Naive thymus-derived CD4-positive, alpha-beta T cell (primary cell): ENCODE measurements around the gene OSBPL5. TPM values are rescaled to one million over a fixed set of nuclear protein-coding genes. Genes with fewer than 3 reads are reported as not detected.

Experiments
- ATAC-seq: fragments of 150-1000 bp; cut with Tn5 transposase; 2 replicates; pipeline ENCODE4 v1.10.0; 2021; ENCODE audit warnings: mild to moderate bottlenecking, moderate library complexity
- CTCF ChIA-PET: fragments of 350-600 bp; sonication (Branson Sonifier 250); formaldehyde crosslinking; loops from one replicate; lab custom pipeline; 2021; ENCODE audit warnings: antibody characterized with exemption; lab: Charles Lee
- POLR2A ChIA-PET: fragments of 350-600 bp; sonication (Branson Sonifier 250); formaldehyde crosslinking; loops from one replicate; lab custom pipeline; 2021; ENCODE audit warnings: antibody characterized with exemption, inconsistent platforms; lab: Charles Lee
- DNase-seq, 9 donors: peaks; one replicate each; pipeline versions ENCODE4 v3.0.0 to v3.0.0-alpha.2; 2020 to 2022; ENCODE audit warnings: mixed read lengths in 1 of 9
- H3K27ac ChIP-seq: one replicate; pipeline ENCODE4 v1.7.0; 2013; ENCODE audit warnings: mild to moderate bottlenecking, low read depth, low read length, moderate library complexity
- H3K27me3 ChIP-seq, 2 donors: one replicate each; pipeline ENCODE4 v1.7.0; 2013; ENCODE audit warnings: low read length in 2 of 2, mild to moderate bottlenecking in 2 of 2, moderate library complexity in 2 of 2; ENCODE audit not compliant: control insufficient read depth in 2 of 2, insufficient read depth in 2 of 2
- H3K36me3 ChIP-seq, 3 experiments: 1 replicate in 2 of 3; 2 replicates in 1 of 3; pipeline ENCODE4 v1.7.0; 2013; ENCODE audit warnings: low read length in 3 of 3, mild to moderate bottlenecking in 3 of 3, moderate library complexity in 1 of 3; ENCODE audit not compliant: insufficient read depth in 3 of 3, control insufficient read depth in 2 of 3
- H3K4me1 ChIP-seq, 2 donors: one replicate each; pipeline ENCODE4 v1.7.0; 2013; ENCODE audit warnings: low read length in 2 of 2, mild to moderate bottlenecking in 2 of 2, moderate library complexity in 1 of 2; ENCODE audit not compliant: control insufficient read depth in 2 of 2, insufficient read depth in 2 of 2
- H3K4me3 ChIP-seq: 2 replicates; pipeline ENCODE4 v1.7.0; 2013; ENCODE audit warnings: mild to moderate bottlenecking, low read length
- H3K9me3 ChIP-seq, 3 experiments: 1 replicate in 2 of 3; 2 replicates in 1 of 3; pipeline ENCODE4 v1.7.0; 2013; ENCODE audit warnings: low read length in 3 of 3; ENCODE audit not compliant: control insufficient read depth in 2 of 3
- H3K27ac Mint-ChIP-seq, 9 donors: one replicate each; pipeline ENCODE4 v1.8.0; 2020 to 2022; ENCODE audit warnings: mixed read lengths in 9 of 9, mild to moderate bottlenecking in 8 of 9, moderate library complexity in 5 of 9, inconsistent platforms in 2 of 9
- H3K27me3 Mint-ChIP-seq, 5 donors: one replicate each; pipeline ENCODE4 v1.8.0; 2021 to 2022; ENCODE audit warnings: mixed read lengths in 5 of 5, mild to moderate bottlenecking in 1 of 5
- H3K36me3 Mint-ChIP-seq, 5 donors: one replicate each; pipeline ENCODE4 v1.8.0; 2020 to 2022; ENCODE audit warnings: mixed read lengths in 5 of 5, mild to moderate bottlenecking in 3 of 5, inconsistent platforms in 1 of 5
- H3K4me1 Mint-ChIP-seq, 7 donors: one replicate each; pipeline ENCODE4 v1.8.0; 2020 to 2022; ENCODE audit warnings: mixed read lengths in 7 of 7, mild to moderate bottlenecking in 3 of 7, inconsistent platforms in 1 of 7
- H3K4me3 Mint-ChIP-seq, 10 donors: one replicate each; pipeline ENCODE4 v1.8.0; 2020 to 2022; ENCODE audit warnings: mild to moderate bottlenecking in 10 of 10, mixed read lengths in 10 of 10, moderate library complexity in 6 of 10, inconsistent platforms in 2 of 10
- H3K9me3 Mint-ChIP-seq, 11 donors: one replicate each; pipeline ENCODE4 v1.8.0; 2020 to 2022; ENCODE audit warnings: mixed read lengths in 11 of 11, mild to moderate bottlenecking in 4 of 11, inconsistent platforms in 1 of 11, moderate library complexity in 1 of 11
- intact Hi-C, 2 donors: fragments of 100-400 bp; cut with micrococcal nuclease; formaldehyde crosslinking; loops; one replicate each; pipeline ENCODE4 v1.15.1; 2023
- polyA plus RNA-seq, 2 donors: library from polyadenylated mRNA; unstranded; fragments of 300-500 nt; fragmentation: Illumina TruSeq; gene quantifications; one replicate each; pipeline ENCODE4 v1.2.3, GENCODE V29; 2021
- total RNA-seq, 6 experiments: library from RNA in 5 of 6; stranded (reverse) in 5 of 6; gene quantifications; 1 replicate in 5 of 6; 2 replicates in 1 of 6; pipeline ENCODE4 v1.2.3 and lab custom pipeline; 2021 to 2026

The OSBPL5 gene
- total and polyA plus RNA-seq, 7 experiments from 2014 or later: 0.51 to 76.7 (median 5.5) TPM

GRCh38 chr11:3180869-3181268 is 15.8 kb upstream of the OSBPL5 start:
- Histone ChIP-seq H3K4me3 (no peak overlapping the region), H3K27ac (no peak overlapping the region), H3K4me1 (no peaks in the 10 kb centered on the region), H3K36me3 (no peaks in the 10 kb centered on the region), H3K27me3 (no peaks in the 10 kb centered on the region), H3K9me3 (peaks cover 0 to 5% (median 0%) of the 10 kb centered on the region in 3 experiments)
- intact Hi-C loops: no loop called here
- H3K4me1 Mint-ChIP-seq: no peaks in the 10 kb centered on the region
- peaks cover 2 to 16% (median 8%) of the 10 kb centered on the region in 11 donors for H3K9me3 Mint-ChIP-seq
- peaks cover 0 to 1% (median 0%) of the 10 kb centered on the region in 5 donors for H3K36me3 Mint-ChIP-seq
- ChIA-PET POLR2A (no interaction called here), CTCF (no interaction called here)
- H3K4me3 Mint-ChIP-seq: no peak overlapping the region
- H3K27ac Mint-ChIP-seq: no peak overlapping the region
- peaks cover 0 to 15% (median 2%) of the 10 kb centered on the region in 5 donors for H3K27me3 Mint-ChIP-seq
- no peak for DNase-seq
- no peak for ATAC-seq

- Mint-ChIP-seq H3K4me1 (no peaks in the 10 kb centered on the region), H3K4me3 (no peak overlapping the region), H3K27me3 (peaks cover 0 to 21% (median 7%) of the 10 kb centered on the region in 5 donors), H3K36me3 (peaks cover 0 to 6% (median 0%) of the 10 kb centered on the region in 5 donors), H3K27ac (no peak overlapping the region), H3K9me3 (peaks cover 7 to 21% (median 12%) of the 10 kb centered on the region in 11 donors)
- Histone ChIP-seq H3K4me3 (no peak overlapping the region), H3K9me3 (peaks cover 0 to 5% (median 0%) of the 10 kb centered on the region in 3 experiments), H3K27me3 (no peaks in the 10 kb centered on the region), H3K36me3 (no peaks in the 10 kb centered on the region), H3K4me1 (no peaks in the 10 kb centered on the region), H3K27ac (no peak overlapping the region)
- ChIA-PET POLR2A (no interaction called here), CTCF (no interaction called here)
- intact Hi-C loops: no loop called here
- DNase-seq (no peak), ATAC-seq (no peak)
Measured at GRCh38 chr11:3178349-3178748, 13.2 kb upstream of the OSBPL5 start.

GRCh38 chr11:3177931-3178330 is 12.8 kb upstream of the OSBPL5 start:
- ChIA-PET POLR2A (no interaction called here), CTCF (no interaction called here)
- Mint-ChIP-seq H3K9me3 (peaks cover 7 to 21% (median 12%) of the 10 kb centered on the region in 11 donors), H3K4me3 (no peak overlapping the region), H3K27me3 (peaks cover 0 to 21% (median 7%) of the 10 kb centered on the region in 5 donors), H3K27ac (no peak overlapping the region), H3K4me1 (no peaks in the 10 kb centered on the region), H3K36me3 (peaks cover 0 to 6% (median 0%) of the 10 kb centered on the region in 5 donors)
- intact Hi-C loops: no loop called here
- Histone ChIP-seq H3K27me3 (no peaks in the 10 kb centered on the region), H3K9me3 (peaks cover 0 to 5% (median 0%) of the 10 kb centered on the region in 3 experiments), H3K4me3 (no peak overlapping the region), H3K36me3 (no peaks in the 10 kb centered on the region), H3K4me1 (no peaks in the 10 kb centered on the region), H3K27ac (no peak overlapping the region)
- no peak for ATAC-seq
- no peak for DNase-seq

GRCh38 chr11:3176487-3176886 is 11.4 kb upstream of the OSBPL5 start:
- DNase-seq (no peak), ATAC-seq (no peak)
- Mint-ChIP-seq H3K4me1 (peaks cover 0 to 9% (median 3%) of the 10 kb centered on the region in 7 donors), H3K27ac (no peak overlapping the region), H3K9me3 (peaks cover 7 to 21% (median 12%) of the 10 kb centered on the region in 11 donors), H3K4me3 (no peak overlapping the region), H3K27me3 (peaks cover 0 to 26% (median 7%) of the 10 kb centered on the region in 5 donors), H3K36me3 (peaks cover 0 to 6% (median 0%) of the 10 kb centered on the region in 5 donors)
- ChIA-PET POLR2A (no interaction called here), CTCF (no interaction called here)
- Histone ChIP-seq H3K27ac (no peak overlapping the region), H3K36me3 (no peaks in the 10 kb centered on the region), H3K4me1 (no peaks in the 10 kb centered on the region), H3K9me3 (peaks cover 0 to 5% (median 0%) of the 10 kb centered on the region in 3 experiments), H3K27me3 (no peaks in the 10 kb centered on the region), H3K4me3 (no peak overlapping the region)
- intact Hi-C loops: no loop called here

GRCh38 chr11:3175194-3175593 is 10.1 kb upstream of the OSBPL5 start:
- peaks cover 7 to 21% (median 12%) of the 10 kb centered on the region in 11 donors for H3K9me3 Mint-ChIP-seq
- peaks cover 0 to 28% (median 7%) of the 10 kb centered on the region in 5 donors for H3K27me3 Mint-ChIP-seq
- Histone ChIP-seq H3K27ac (no peak overlapping the region), H3K9me3 (peaks cover 0 to 5% (median 0%) of the 10 kb centered on the region in 3 experiments), H3K4me1 (peaks cover 0 to 2% of the 10 kb centered on the region in 2 donors), H3K27me3 (no peaks in the 10 kb centered on the region), H3K36me3 (no peaks in the 10 kb centered on the region), H3K4me3 (no peak overlapping the region)
- peaks cover 0 to 20% (median 6%) of the 10 kb centered on the region in 7 donors for H3K4me1 Mint-ChIP-seq
- no peak overlapping the region for H3K4me3 Mint-ChIP-seq
- intact Hi-C loops: no loop called here
- no peak for ATAC-seq
- POLR2A ChIA-PET: no interaction called here
- H3K27ac Mint-ChIP-seq: no peak overlapping the region
- no peak for DNase-seq
- peaks cover 0 to 6% (median 0%) of the 10 kb centered on the region in 5 donors for H3K36me3 Mint-ChIP-seq
- CTCF ChIA-PET: no interaction called here

- H3K27ac Mint-ChIP-seq: no peak overlapping the region
- H3K4me1 Mint-ChIP-seq: peaks cover 4 to 27% (median 12%) of the 10 kb centered on the region in 7 donors
- intact Hi-C loops: no loop called here
- peaks cover 0 to 6% (median 0%) of the 10 kb centered on the region in 5 donors for H3K36me3 Mint-ChIP-seq
- H3K9me3 Mint-ChIP-seq: peaks cover 7 to 21% (median 12%) of the 10 kb centered on the region in 11 donors
- H3K27me3 ChIP-seq: no peaks in the 10 kb centered on the region
- H3K4me1 ChIP-seq: peaks cover 0 to 10% of the 10 kb centered on the region in 2 donors
- H3K4me3 Mint-ChIP-seq: no peak overlapping the region
- peaks cover 0 to 5% (median 0%) of the 10 kb centered on the region in 3 experiments for H3K9me3 ChIP-seq
- ATAC-seq (no peak), DNase-seq (no peak)
- peaks cover 0 to 33% (median 12%) of the 10 kb centered on the region in 5 donors for H3K27me3 Mint-ChIP-seq
- ChIA-PET CTCF (no interaction called here), POLR2A (no interaction called here)
- H3K4me3 ChIP-seq: no peak overlapping the region
- no peaks in the 10 kb centered on the region for H3K36me3 ChIP-seq
- no peak overlapping the region for H3K27ac ChIP-seq
Measured at GRCh38 chr11:3174387-3174786, 9.3 kb upstream of the OSBPL5 start.

GRCh38 chr11:3173795-3174194 is 8.7 kb upstream of the OSBPL5 start:
- Histone ChIP-seq H3K36me3 (no peaks in the 10 kb centered on the region), H3K9me3 (peaks cover 0 to 5% (median 0%) of the 10 kb centered on the region in 3 experiments), H3K27ac (no peak overlapping the region), H3K27me3 (no peaks in the 10 kb centered on the region), H3K4me3 (no peak overlapping the region), H3K4me1 (peaks cover 0 to 14% of the 10 kb centered on the region in 2 donors)
- intact Hi-C loops: no loop called here
- ChIA-PET POLR2A (no interaction called here), CTCF (no interaction called here)
- H3K27ac Mint-ChIP-seq: no peak overlapping the region
- H3K9me3 Mint-ChIP-seq: peaks cover 7 to 21% (median 12%) of the 10 kb centered on the region in 11 donors
- H3K4me1 Mint-ChIP-seq: peaks cover 4 to 32% (median 18%) of the 10 kb centered on the region in 7 donors
- H3K36me3 Mint-ChIP-seq: peaks cover 0 to 6% (median 0%) of the 10 kb centered on the region in 5 donors
- H3K4me3 Mint-ChIP-seq: no peak overlapping the region
- H3K27me3 Mint-ChIP-seq: peaks cover 0 to 33% (median 13%) of the 10 kb centered on the region in 5 donors
- ATAC-seq (no peak), DNase-seq (no peak)
